Keratinocyte (primary cell): ENCODE measurements around the gene KTI12.

ENCODE experiments used
- EZH2 ChIP-seq: IDR thresholded peaks from one replicate; pipeline ENCODE4 v1.6.1; 2012; ENCODE audit warnings: inconsistent platforms, mild to moderate bottlenecking, low read length, moderate library complexity
- TF ChIP-seq, protein P1 (sequence below), 3 experiments: IDR thresholded peaks in 1 of 3; conservative IDR thresholded peaks in 1 of 3; optimal IDR thresholded peaks in 1 of 3; 2 replicates in 2 of 3; 3 replicates in 1 of 3; pipeline versions ENCODE3 to v1.5.1; 2011; ENCODE audit warnings: low read length in 3 of 3, mild to moderate bottlenecking in 3 of 3, moderate library complexity in 2 of 3, control low read depth in 1 of 3, inconsistent platforms in 1 of 3; ENCODE audit not compliant: insufficient read depth in 2 of 3; ENCODE audit errors: extremely low read depth in 1 of 3

DNA sequence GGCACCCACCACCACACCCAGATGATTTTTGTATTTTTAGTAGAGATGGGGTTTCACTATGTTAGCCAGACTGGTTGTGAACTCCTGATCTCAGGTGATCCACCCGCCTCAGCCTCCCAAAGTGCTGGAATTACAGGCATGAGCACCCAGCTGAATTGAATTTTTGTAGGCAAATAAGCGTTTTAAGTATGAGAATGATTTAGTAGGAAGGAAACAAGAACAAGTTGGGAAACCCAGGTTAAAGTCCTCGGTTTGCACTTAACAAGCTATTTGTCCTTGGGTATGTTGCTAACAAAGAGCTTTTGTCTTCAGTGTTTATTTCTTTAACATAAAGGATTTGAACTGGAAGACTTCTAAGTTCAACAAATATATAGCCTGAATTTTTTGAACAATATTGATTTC lies 46.4 kb upstream of the KTI12 start:
- no peak for TF ChIP-seq EZH2
- TF ChIP-seq, protein P1, sequence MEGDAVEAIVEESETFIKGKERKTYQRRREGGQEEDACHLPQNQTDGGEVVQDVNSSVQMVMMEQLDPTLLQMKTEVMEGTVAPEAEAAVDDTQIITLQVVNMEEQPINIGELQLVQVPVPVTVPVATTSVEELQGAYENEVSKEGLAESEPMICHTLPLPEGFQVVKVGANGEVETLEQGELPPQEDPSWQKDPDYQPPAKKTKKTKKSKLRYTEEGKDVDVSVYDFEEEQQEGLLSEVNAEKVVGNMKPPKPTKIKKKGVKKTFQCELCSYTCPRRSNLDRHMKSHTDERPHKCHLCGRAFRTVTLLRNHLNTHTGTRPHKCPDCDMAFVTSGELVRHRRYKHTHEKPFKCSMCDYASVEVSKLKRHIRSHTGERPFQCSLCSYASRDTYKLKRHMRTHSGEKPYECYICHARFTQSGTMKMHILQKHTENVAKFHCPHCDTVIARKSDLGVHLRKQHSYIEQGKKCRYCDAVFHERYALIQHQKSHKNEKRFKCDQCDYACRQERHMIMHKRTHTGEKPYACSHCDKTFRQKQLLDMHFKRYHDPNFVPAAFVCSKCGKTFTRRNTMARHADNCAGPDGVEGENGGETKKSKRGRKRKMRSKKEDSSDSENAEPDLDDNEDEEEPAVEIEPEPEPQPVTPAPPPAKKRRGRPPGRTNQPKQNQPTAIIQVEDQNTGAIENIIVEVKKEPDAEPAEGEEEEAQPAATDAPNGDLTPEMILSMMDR (optimal IDR thresholded peaks at IDR 0.05 in 1 of 3, IDR thresholded peaks at IDR 0.05 in 1 of 3, conservative IDR thresholded peaks at IDR 0.05 in 1 of 3; ENCODE audit: extremely low read depth in 1 of 3, insufficient read depth in 2 of 3, low read length in 3 of 3) = no peak
